HUES6 (cell line): Measurements from ENCODE around the gene PHB1.

Source experiments
- H3K27ac ChIP-seq: 2 replicates; pipeline ENCODE4 v1.7.0; 2013; ENCODE audit warnings: low read depth, mild to moderate bottlenecking, low read length, inconsistent platforms
- H3K27me3 ChIP-seq: 2 replicates; pipeline ENCODE4 v1.6.1; 2013; ENCODE audit warnings: low read length; ENCODE audit not compliant: control insufficient read depth, insufficient read depth
- H3K36me3 ChIP-seq: 2 replicates; pipeline ENCODE4 v1.6.1; 2013; ENCODE audit warnings: low read length; ENCODE audit not compliant: control insufficient read depth, insufficient read depth
- H3K4me1 ChIP-seq: 2 replicates; pipeline ENCODE4 v1.6.1; 2013; ENCODE audit warnings: low read length; ENCODE audit not compliant: control insufficient read depth, insufficient read depth
- H3K4me3 ChIP-seq: 2 replicates; pipeline ENCODE4 v1.5.1; 2013; ENCODE audit warnings: low read depth, low read length
- H3K9ac ChIP-seq: one replicate; pipeline ENCODE4 v1.6.1; 2013; ENCODE audit warnings: mild to moderate bottlenecking, low read length
- H3K9me3 ChIP-seq: 2 replicates; pipeline ENCODE4 v1.6.1; 2013; ENCODE audit warnings: low read depth, low read length; ENCODE audit not compliant: control insufficient read depth, insufficient read depth

Gene PHB1

GRCh38 chr17:49414622-49415350, at the start of gene PHB1:
PHB1 (minus strand) TSS chr17:49414882; CDS start chr17:49413264, 1,618 bp downstream.
- H3K9me3 ChIP-seq, result peaks cover 1% of the 10 kb centered on the region; the same call in 1 of the 2 replicates
- H3K4me3 ChIP-seq, result peak within 1 kb of the TSS; percentile 97
- H3K36me3 ChIP-seq, result peaks cover 33% of the 10 kb centered on the region
- no peaks in the 10 kb centered on the region for H3K27me3 ChIP-seq
- H3K9ac ChIP-seq, result peak within 1 kb of the TSS; percentile 83
- H3K27ac ChIP-seq, result no peak within 1 kb of the TSS
- peaks cover 4% of the 10 kb centered on the region; the same call in 1 of the 2 replicates for H3K4me1 ChIP-seq

- Histone ChIP-seq H3K9ac (no peak overlapping the region), H3K4me3 (no peak overlapping the region), H3K27ac (no peak overlapping the region), H3K36me3 (no peaks in the 10 kb centered on the region), H3K27me3 (peaks cover 22% of the 10 kb centered on the region), H3K9me3 (peaks cover 12% of the 10 kb centered on the region), H3K4me1 (peaks cover 20% of the 10 kb centered on the region)
Measured at GRCh38 chr17:49464049-49464448, 49.4 kb upstream of the PHB1 start.

- Histone ChIP-seq H3K27me3 (peaks cover 14% of the 10 kb centered on the region), H3K4me1 (peaks cover 26% of the 10 kb centered on the region), H3K4me3 (no peak overlapping the region)
Measured at GRCh38 chr17:49461580-49461979, 46.9 kb upstream of the PHB1 start.

GRCh38 chr17:49460401-49460800, 45.7 kb upstream of the PHB1 start:
- Histone ChIP-seq H3K9ac (no peak overlapping the region), H3K36me3 (no peaks in the 10 kb centered on the region), H3K4me3 (no peak overlapping the region), H3K27ac (no peak overlapping the region), H3K9me3 (peaks cover 12% of the 10 kb centered on the region), H3K4me1 (peaks cover 27% of the 10 kb centered on the region), H3K27me3 (peaks cover 14% of the 10 kb centered on the region)

More at GRCh38 chr17:49461580-49461979, 46.9 kb upstream of the PHB1 start:
- Histone ChIP-seq H3K36me3 (no peaks in the 10 kb centered on the region), H3K27ac (no peak overlapping the region), H3K9me3 (peaks cover 12% of the 10 kb centered on the region), H3K9ac (no peak overlapping the region)

GRCh38 chr17:49459401-49459984, 44.8 kb upstream of the PHB1 start:
- Histone ChIP-seq H3K4me1 (peaks cover 31% of the 10 kb centered on the region), H3K4me3 (no peak overlapping the region), H3K27me3 (peaks cover 14% of the 10 kb centered on the region), H3K9ac (no peak overlapping the region), H3K27ac (no peak overlapping the region), H3K36me3 (no peaks in the 10 kb centered on the region), H3K9me3 (peaks cover 12% of the 10 kb centered on the region)

- Histone ChIP-seq H3K4me3 (no peak overlapping the region), H3K9me3 (no peaks in the 10 kb centered on the region), H3K4me1 (peaks cover 31% of the 10 kb centered on the region), H3K27ac (no peak overlapping the region), H3K27me3 (peaks cover 14% of the 10 kb centered on the region), H3K9ac (no peak overlapping the region), H3K36me3 (no peaks in the 10 kb centered on the region)
Measured at GRCh38 chr17:49457564-49458535, 43.2 kb upstream of the PHB1 start.

- Histone ChIP-seq H3K27ac (no peak overlapping the region), H3K9me3 (no peaks in the 10 kb centered on the region), H3K27me3 (peaks cover 11% of the 10 kb centered on the region), H3K4me3 (no peak overlapping the region), H3K4me1 (peaks cover 35% of the 10 kb centered on the region), H3K9ac (no peak overlapping the region), H3K36me3 (no peaks in the 10 kb centered on the region)
Measured at GRCh38 chr17:49456183-49456965, 41.7 kb upstream of the PHB1 start.

GRCh38 chr17:49455272-49455861, 40.7 kb upstream of the PHB1 start:
- Histone ChIP-seq H3K27me3 (peaks cover 7% of the 10 kb centered on the region; the same call in 1 of the 2 replicates), H3K9me3 (no peaks in the 10 kb centered on the region)

GRCh38 chr17:49454050-49454449, 39.4 kb upstream of the PHB1 start:
- H3K9me3 ChIP-seq, result no peaks in the 10 kb centered on the region
- peaks cover 7% of the 10 kb centered on the region; the same call in 1 of the 2 replicates for H3K27me3 ChIP-seq
- no peaks in the 10 kb centered on the region for H3K36me3 ChIP-seq
- H3K27ac ChIP-seq, result no peak overlapping the region
- peaks cover 24% of the 10 kb centered on the region for H3K4me1 ChIP-seq
- H3K9ac ChIP-seq, result no peak overlapping the region
- H3K4me3 ChIP-seq, result no peak overlapping the region

More at GRCh38 chr17:49455272-49455861, 40.7 kb upstream of the PHB1 start:
- Histone ChIP-seq H3K9ac (no peak overlapping the region), H3K4me1 (peaks cover 37% of the 10 kb centered on the region), H3K27ac (no peak overlapping the region), H3K4me3 (no peak overlapping the region), H3K36me3 (no peaks in the 10 kb centered on the region)

- peaks cover 7% of the 10 kb centered on the region; the same call in 1 of the 2 replicates for H3K27me3 ChIP-seq
Measured at GRCh38 chr17:49452661-49453060, 38.0 kb upstream of the PHB1 start.

More at GRCh38 chr17:49452661-49453060, 38.0 kb upstream of the PHB1 start:
- Histone ChIP-seq H3K27ac (no peak overlapping the region), H3K36me3 (no peaks in the 10 kb centered on the region), H3K9me3 (no peaks in the 10 kb centered on the region), H3K4me3 (no peak overlapping the region), H3K4me1 (peaks cover 18% of the 10 kb centered on the region), H3K9ac (no peak overlapping the region)
